NB4 (cell line): ENCODE results near the gene RAB3C.

ENCODE experiments used
- MYC ChIP-seq: IDR thresholded peaks from 2 replicates; pipeline ENCODE4 v1.6.1; 2011; ENCODE audit warnings: low read depth, low read length
- POLR2A ChIP-seq: IDR thresholded peaks from 2 replicates; pipeline ENCODE4 v1.6.1; 2011; ENCODE audit warnings: mild to moderate bottlenecking; ENCODE audit not compliant: insufficient read length; ENCODE audit errors: extremely low read depth
- TF ChIP-seq, protein P1 (sequence below): IDR thresholded peaks from one replicate; pipeline ENCODE4 v1.5.1; 2012; ENCODE audit warnings: low read depth, low read length

DNA sequence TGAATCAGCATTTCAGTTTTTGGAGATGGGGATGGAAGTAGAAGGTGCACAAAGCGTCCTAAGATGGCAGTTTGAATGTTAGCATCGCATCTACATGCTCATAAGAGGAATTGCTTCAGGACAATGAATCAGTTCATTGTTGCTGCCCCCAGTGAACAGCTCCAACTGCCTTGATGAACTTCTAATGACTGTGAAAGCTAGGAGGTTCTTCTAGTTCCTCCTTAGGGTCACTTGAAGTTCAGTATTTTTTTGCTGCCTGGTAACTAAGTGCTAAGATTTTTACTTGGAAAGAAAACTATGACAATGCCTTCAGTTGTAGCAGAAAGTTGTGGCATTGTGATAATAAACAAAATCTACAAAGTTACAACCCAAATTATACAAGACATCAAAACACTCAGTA, 271.6 kb downstream of the RAB3C start:
- TF ChIP-seq POLR2A (no peak), MYC (no peak)
- TF ChIP-seq, protein P1, sequence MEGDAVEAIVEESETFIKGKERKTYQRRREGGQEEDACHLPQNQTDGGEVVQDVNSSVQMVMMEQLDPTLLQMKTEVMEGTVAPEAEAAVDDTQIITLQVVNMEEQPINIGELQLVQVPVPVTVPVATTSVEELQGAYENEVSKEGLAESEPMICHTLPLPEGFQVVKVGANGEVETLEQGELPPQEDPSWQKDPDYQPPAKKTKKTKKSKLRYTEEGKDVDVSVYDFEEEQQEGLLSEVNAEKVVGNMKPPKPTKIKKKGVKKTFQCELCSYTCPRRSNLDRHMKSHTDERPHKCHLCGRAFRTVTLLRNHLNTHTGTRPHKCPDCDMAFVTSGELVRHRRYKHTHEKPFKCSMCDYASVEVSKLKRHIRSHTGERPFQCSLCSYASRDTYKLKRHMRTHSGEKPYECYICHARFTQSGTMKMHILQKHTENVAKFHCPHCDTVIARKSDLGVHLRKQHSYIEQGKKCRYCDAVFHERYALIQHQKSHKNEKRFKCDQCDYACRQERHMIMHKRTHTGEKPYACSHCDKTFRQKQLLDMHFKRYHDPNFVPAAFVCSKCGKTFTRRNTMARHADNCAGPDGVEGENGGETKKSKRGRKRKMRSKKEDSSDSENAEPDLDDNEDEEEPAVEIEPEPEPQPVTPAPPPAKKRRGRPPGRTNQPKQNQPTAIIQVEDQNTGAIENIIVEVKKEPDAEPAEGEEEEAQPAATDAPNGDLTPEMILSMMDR, result no peak
